Measurements from ENCODE around the gene DNAJC15. TPM values are rescaled to one million over a fixed set of nuclear protein-coding genes. Genes with fewer than 3 reads are reported as not detected.

Gene DNAJC15
- total RNA-seq, 4 donors from 2014 or later, result 9.3 to 21.6 (median 12.7) TPM

GRCh38 chr13:43020794-43021193 lies 2.6 kb upstream of the DNAJC15 start:
- H3K9me3 ChIP-seq, result no peaks in the 10 kb centered on the region
- H3K4me3 ChIP-seq, result no peak overlapping the region
- WGBS, 2 donors (ENCODE audit: low coverage in 1 of 2), result 76 to 89% methylated on average over 1 of the region's 1 CpG
- no peaks in the 10 kb centered on the region for H3K36me3 ChIP-seq
- no peaks in the 10 kb centered on the region for H3K27me3 ChIP-seq
- H3K4me1 ChIP-seq, result peaks cover 0 to 22% (median 2%) of the 10 kb centered on the region in 3 donors
- TF ChIP-seq CTCF (IDR thresholded peaks at IDR 0.05), result no peak
- no peak for TF ChIP-seq POLR2AphosphoS5 (IDR thresholded peaks at IDR 0.05)
- TF ChIP-seq POLR2A (IDR thresholded peaks at IDR 0.05), result no peak
- no peak for TF ChIP-seq EP300 (IDR thresholded peaks at IDR 0.05)
- ATAC-seq, result no peak
- H3K27ac ChIP-seq, result no peak overlapping the region

- Histone ChIP-seq H3K36me3 (no peaks in the 10 kb centered on the region), H3K27ac (no peak overlapping the region), H3K4me3 (no peak overlapping the region), H3K9me3 (no peaks in the 10 kb centered on the region), H3K4me1 (peaks cover 0 to 33% (median 4%) of the 10 kb centered on the region in 3 donors), H3K27me3 (no peaks in the 10 kb centered on the region)
- no peak for ATAC-seq
- 84% methylated on average over 9 to 10 of the region's 11 CpGs for WGBS, 2 donors (ENCODE audit: low coverage in 1 of 2)
- no peak for TF ChIP-seq EP300 (IDR thresholded peaks at IDR 0.05)
- no peak for TF ChIP-seq POLR2AphosphoS5 (IDR thresholded peaks at IDR 0.05)
- TF ChIP-seq CTCF (IDR thresholded peaks at IDR 0.05), result no peak
- no peak for TF ChIP-seq POLR2A (IDR thresholded peaks at IDR 0.05)
Observed at GRCh38 chr13:43021926-43022670, 1.3 kb upstream of the DNAJC15 start.

- Histone ChIP-seq H3K36me3 (peaks cover 0 to 4% of the 10 kb centered on the region in 2 donors), H3K9me3 (no peaks in the 10 kb centered on the region), H3K4me1 (peaks cover 0 to 33% (median 4%) of the 10 kb centered on the region in 3 donors), H3K27ac (peak overlapping the region; percentile 51 to 91 (median 84)), H3K27me3 (no peaks in the 10 kb centered on the region), H3K4me3 (peak overlapping the region; percentile 57 to 60)
- TF ChIP-seq POLR2A (IDR thresholded peaks at IDR 0.05) (no peak), EP300 (IDR thresholded peaks at IDR 0.05) (no peak), POLR2AphosphoS5 (IDR thresholded peaks at IDR 0.05) (no peak), CTCF (IDR thresholded peaks at IDR 0.05) (no peak)
- ATAC-seq, result no peak
- WGBS, 2 donors (ENCODE audit: low coverage in 1 of 2), result 78 to 86% methylated on average over 8 to 10 of the region's 12 CpGs
Observed at GRCh38 chr13:43022934-43023288, 475 bp upstream of the DNAJC15 start.

GRCh38 chr13:43026262-43026661 lies 2.9 kb downstream of the DNAJC15 start:
- Histone ChIP-seq H3K27ac (no peak overlapping the region), H3K9me3 (no peaks in the 10 kb centered on the region), H3K4me1 (peaks cover 0 to 45% (median 4%) of the 10 kb centered on the region in 3 donors), H3K4me3 (no peak overlapping the region), H3K27me3 (no peaks in the 10 kb centered on the region), H3K36me3 (peaks cover 0 to 8% of the 10 kb centered on the region in 2 donors)
- TF ChIP-seq EP300 (IDR thresholded peaks at IDR 0.05), result no peak
- no peak for TF ChIP-seq POLR2A (IDR thresholded peaks at IDR 0.05)
- TF ChIP-seq POLR2AphosphoS5 (IDR thresholded peaks at IDR 0.05), result no peak
- no peak for TF ChIP-seq CTCF (IDR thresholded peaks at IDR 0.05)
- ATAC-seq, result no peak
- WGBS, 2 donors (ENCODE audit: low coverage in 1 of 2), result 38 to 50% methylated on average over 2 of the region's 2 CpGs

GRCh38 chr13:43030548-43030947 lies 7.2 kb downstream of the DNAJC15 start:
- Histone ChIP-seq H3K9me3 (no peaks in the 10 kb centered on the region), H3K4me3 (no peak overlapping the region), H3K27me3 (no peaks in the 10 kb centered on the region), H3K36me3 (peaks cover 0 to 20% of the 10 kb centered on the region in 2 donors), H3K27ac (no peak overlapping the region), H3K4me1 (peaks cover 0 to 26% (median 4%) of the 10 kb centered on the region in 3 donors)
- 82 to 94% methylated on average over 4 of the region's 4 CpGs for WGBS, 2 donors (ENCODE audit: low coverage in 1 of 2)
- ATAC-seq, result no peak
- no peak for TF ChIP-seq POLR2AphosphoS5 (IDR thresholded peaks at IDR 0.05)
- no peak for TF ChIP-seq EP300 (IDR thresholded peaks at IDR 0.05)
